ENCODE measurements around the gene SLBP.

Gene SLBP

DNA sequence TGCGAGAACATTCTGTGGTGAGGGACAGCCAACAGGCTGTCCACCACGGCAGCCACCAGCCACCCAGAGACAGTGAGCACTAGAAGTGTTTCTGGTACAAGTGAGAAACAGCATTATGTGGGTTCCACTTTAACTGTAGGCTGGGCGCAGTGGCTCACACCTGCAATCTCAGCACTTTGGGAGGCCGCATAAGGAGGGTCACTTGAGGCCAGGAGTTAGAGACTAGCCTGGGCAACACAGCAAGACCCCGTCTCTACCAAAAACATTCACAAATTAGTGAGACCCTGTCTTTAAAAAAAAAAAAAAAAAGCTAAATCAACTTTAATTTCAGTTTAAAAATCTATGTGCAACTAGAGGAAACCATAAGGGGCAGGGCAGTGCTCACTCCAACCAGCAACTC, 48.6 kb downstream of the SLBP start:
- Histone ChIP-seq H3K4me1 (ENCODE audit: control insufficient read depth, insufficient read depth, low read length) (no peaks in the 10 kb centered on the region), H3K9me3 (ENCODE audit: control insufficient read depth, insufficient read depth, low read length) (no peaks in the 10 kb centered on the region), H3K4me3 (ENCODE audit: low read depth, low read length) (no peak overlapping the region), H3K36me3 (ENCODE audit: control insufficient read depth, insufficient read depth, low read length) (no peaks in the 10 kb centered on the region), H3K27me3 (ENCODE audit: control insufficient read depth, insufficient read depth, low read length) (no peaks in the 10 kb centered on the region), H3K9ac (ENCODE audit: low read depth, low read length) (no peak overlapping the region)

DNA sequence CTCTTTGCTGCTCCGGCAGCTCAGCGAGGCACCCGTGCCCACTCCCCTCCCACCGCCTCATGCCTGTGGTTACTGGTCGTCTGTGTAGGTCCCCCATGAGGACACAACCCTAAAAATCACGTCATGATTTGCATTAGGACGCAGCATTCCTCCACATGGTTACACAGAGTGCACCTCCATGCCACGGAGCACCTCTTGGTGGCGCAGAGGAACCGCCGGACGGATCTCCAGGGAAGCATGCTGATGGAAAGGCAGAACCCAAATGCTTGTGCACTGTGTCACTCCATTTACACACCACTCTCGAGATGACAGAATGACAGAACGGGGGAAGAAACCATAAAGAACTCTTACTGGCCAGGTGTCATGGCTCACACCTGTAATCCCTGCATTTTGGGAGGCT, 50.4 kb downstream of the SLBP start:
- Histone ChIP-seq H3K4me1 (ENCODE audit: control insufficient read depth, insufficient read depth, low read length) (no peaks in the 10 kb centered on the region), H3K9ac (ENCODE audit: low read depth, low read length) (no peak overlapping the region), H3K27me3 (ENCODE audit: control insufficient read depth, insufficient read depth, low read length) (no peaks in the 10 kb centered on the region), H3K4me3 (ENCODE audit: low read depth, low read length) (no peak overlapping the region), H3K36me3 (ENCODE audit: control insufficient read depth, insufficient read depth, low read length) (no peaks in the 10 kb centered on the region), H3K9me3 (ENCODE audit: control insufficient read depth, insufficient read depth, low read length) (no peaks in the 10 kb centered on the region)

DNA sequence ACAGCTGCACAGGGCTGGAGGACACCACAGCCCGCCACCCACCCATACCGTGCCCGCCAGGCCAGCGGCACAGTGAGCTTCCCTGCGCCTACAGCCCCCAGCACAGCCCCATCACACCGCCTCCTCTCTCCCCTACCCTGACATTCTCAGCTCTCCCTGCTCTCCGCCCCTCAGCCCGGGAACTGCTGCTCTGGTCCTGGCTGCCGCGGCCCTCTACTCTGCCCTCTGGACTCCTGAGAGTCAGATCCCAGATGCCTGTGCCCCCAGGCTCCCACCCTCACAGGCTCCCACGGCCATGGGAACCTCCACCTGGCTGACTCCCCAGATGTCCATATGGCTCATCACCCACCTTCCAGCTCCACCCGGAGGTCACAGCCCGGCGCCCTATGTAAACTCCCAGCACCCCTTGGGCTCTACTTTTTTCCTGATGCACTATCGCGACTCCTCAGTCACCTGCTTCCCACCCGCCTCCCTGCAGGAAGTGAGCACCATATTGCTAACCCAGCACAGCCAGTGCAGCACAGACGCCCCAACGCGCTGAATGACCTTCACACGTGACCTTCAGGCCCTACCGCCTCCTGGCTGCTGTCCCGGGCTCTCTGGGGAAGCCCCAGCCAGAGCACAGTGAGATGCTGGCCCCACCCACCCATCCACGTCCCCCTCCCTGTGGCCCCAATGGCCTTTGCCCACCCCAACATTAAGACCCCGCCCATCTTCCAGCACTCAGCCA, 51.0 kb downstream of the SLBP start:
- Histone ChIP-seq H3K9me3 (ENCODE audit: control insufficient read depth, insufficient read depth, low read length) (no peaks in the 10 kb centered on the region), H3K4me3 (ENCODE audit: low read depth, low read length) (no peak overlapping the region), H3K4me1 (ENCODE audit: control insufficient read depth, insufficient read depth, low read length) (no peaks in the 10 kb centered on the region), H3K9ac (ENCODE audit: low read depth, low read length) (no peak overlapping the region), H3K27me3 (ENCODE audit: control insufficient read depth, insufficient read depth, low read length) (no peaks in the 10 kb centered on the region), H3K36me3 (ENCODE audit: control insufficient read depth, insufficient read depth, low read length) (no peaks in the 10 kb centered on the region)

DNA sequence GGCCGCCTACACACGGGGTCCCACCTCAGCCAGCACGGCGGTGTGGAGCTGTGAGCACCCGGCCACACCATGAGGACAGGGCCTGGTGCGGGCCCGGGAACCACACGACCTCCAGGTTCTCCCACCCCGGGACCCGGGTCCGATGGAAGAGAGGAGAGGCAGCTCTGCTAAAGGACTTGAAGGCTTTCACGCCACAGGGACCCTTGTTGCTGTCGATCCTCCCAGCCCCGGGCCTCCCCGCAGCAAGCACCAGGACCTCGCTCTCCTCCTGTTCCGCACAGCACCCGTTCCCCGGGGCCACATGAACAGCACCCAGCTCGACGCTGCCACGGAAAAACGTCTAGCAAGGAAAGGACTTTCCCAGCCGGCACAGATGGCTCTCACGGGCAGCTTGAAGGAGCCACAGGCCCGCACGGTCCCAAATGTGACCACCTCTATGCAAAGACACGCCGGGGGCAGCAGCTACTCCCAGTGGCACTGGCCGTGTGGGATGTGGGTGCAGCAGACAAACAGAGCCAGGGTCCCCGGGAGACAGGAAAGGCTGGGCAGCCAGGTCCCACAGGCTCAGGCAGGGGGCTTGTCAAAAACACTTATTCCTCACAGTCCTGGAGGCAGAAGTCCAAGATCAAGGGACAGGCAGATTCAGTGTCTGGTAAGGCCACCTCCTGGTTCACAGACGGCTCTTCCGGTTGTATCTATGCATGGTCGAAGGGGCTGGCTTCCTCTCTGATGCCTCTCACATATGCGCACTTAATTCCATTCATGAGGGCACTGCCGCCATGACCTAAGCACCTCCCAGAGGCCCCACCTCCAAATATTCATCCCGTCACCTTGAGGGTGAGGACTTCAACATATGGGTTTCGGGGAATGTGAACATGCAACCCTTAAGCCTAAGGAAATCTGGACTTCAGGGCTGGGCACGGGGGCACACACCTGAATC, 52.7 kb downstream of the SLBP start:
- Histone ChIP-seq H3K9me3 (ENCODE audit: control insufficient read depth, insufficient read depth, low read length) (no peaks in the 10 kb centered on the region), H3K27me3 (ENCODE audit: control insufficient read depth, insufficient read depth, low read length) (no peaks in the 10 kb centered on the region), H3K9ac (ENCODE audit: low read depth, low read length) (no peak overlapping the region), H3K4me1 (ENCODE audit: control insufficient read depth, insufficient read depth, low read length) (no peaks in the 10 kb centered on the region), H3K4me3 (ENCODE audit: low read depth, low read length) (no peak overlapping the region), H3K36me3 (ENCODE audit: control insufficient read depth, insufficient read depth, low read length) (no peaks in the 10 kb centered on the region)

DNA sequence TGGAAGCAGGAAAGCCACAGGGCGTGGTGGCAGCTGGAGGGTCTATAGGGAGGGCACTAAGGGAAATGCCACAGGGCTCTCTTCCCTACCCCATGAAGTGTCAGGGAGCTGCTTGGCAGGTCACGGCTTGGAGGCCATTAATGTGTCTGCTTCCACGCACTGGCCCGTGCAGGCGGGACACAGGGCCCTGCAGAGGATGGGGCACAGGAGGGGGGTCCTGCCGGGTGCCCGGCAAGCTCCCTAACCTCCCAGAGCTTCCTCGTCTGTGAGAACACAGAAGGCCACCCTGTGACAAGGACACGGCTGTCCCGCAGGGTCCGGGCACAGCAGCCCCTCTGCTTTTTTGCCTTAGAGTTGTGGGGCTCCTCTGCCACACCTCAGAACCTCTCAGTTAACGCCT, 53.5 kb downstream of the SLBP start:
- Histone ChIP-seq H3K36me3 (ENCODE audit: control insufficient read depth, insufficient read depth, low read length) (no peaks in the 10 kb centered on the region), H3K9ac (ENCODE audit: low read depth, low read length) (no peak overlapping the region), H3K4me3 (ENCODE audit: low read depth, low read length) (no peak overlapping the region), H3K27me3 (ENCODE audit: control insufficient read depth, insufficient read depth, low read length) (no peaks in the 10 kb centered on the region), H3K4me1 (ENCODE audit: control insufficient read depth, insufficient read depth, low read length) (no peaks in the 10 kb centered on the region), H3K9me3 (ENCODE audit: control insufficient read depth, insufficient read depth, low read length) (no peaks in the 10 kb centered on the region)

DNA sequence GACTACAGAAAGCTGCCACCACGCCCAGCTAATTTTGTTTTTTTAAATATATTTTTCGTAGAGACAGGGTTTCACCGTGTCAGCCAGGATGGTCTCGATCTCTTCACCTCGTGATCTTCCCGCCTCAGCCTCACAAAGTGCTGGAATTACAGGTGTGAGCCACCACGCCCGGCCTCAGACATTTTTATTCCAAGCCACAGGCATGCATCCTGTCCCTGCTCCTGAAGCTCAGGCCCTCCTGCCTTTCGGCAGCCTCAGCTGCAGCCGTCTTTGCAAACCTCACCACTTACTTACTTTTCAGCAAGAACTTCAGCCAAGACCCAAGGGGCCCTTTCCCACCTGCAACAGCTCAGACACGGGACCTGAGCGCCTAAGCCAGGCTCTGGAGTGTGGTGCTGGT, 54.0 kb downstream of the SLBP start:
- H3K9ac ChIP-seq (ENCODE audit: low read depth, low read length) = no peak overlapping the region

DNA sequence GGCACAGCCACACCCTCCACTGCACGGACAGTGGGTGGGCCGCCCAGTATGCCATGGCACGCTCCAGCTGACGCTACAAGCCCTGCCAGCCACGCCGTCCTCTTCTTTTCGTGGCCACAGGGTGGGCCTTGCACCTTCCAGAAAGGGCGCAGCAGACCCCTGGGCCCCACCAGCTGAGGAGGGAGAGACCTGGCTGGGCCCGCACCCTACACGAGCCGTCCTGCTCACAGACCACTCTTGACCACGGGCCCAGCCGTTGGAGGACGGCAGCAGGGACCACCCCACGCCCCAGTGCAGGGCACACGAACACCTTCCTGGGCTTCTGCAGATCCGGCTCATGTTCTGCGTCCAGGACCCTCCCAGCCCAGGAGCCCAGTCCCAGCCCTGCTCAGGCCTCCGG, 55.1 kb downstream of the SLBP start:
- Histone ChIP-seq H3K4me3 (ENCODE audit: low read depth, low read length) (no peak overlapping the region), H3K9ac (ENCODE audit: low read depth, low read length) (no peak overlapping the region), H3K9me3 (ENCODE audit: control insufficient read depth, insufficient read depth, low read length) (no peaks in the 10 kb centered on the region), H3K4me1 (ENCODE audit: control insufficient read depth, insufficient read depth, low read length) (no peaks in the 10 kb centered on the region), H3K36me3 (ENCODE audit: control insufficient read depth, insufficient read depth, low read length) (no peaks in the 10 kb centered on the region), H3K27me3 (ENCODE audit: control insufficient read depth, insufficient read depth, low read length) (no peaks in the 10 kb centered on the region)

More for the DNA sequence above, 54.0 kb downstream of the SLBP start:
- no peaks in the 10 kb centered on the region for H3K9me3 ChIP-seq (ENCODE audit: control insufficient read depth, insufficient read depth, low read length)
- H3K27me3 ChIP-seq (ENCODE audit: control insufficient read depth, insufficient read depth, low read length) = no peaks in the 10 kb centered on the region
- H3K36me3 ChIP-seq (ENCODE audit: control insufficient read depth, insufficient read depth, low read length) = no peaks in the 10 kb centered on the region
- H3K4me1 ChIP-seq (ENCODE audit: control insufficient read depth, insufficient read depth, low read length) = no peaks in the 10 kb centered on the region
- no peak overlapping the region for H3K4me3 ChIP-seq (ENCODE audit: low read depth, low read length)

DNA sequence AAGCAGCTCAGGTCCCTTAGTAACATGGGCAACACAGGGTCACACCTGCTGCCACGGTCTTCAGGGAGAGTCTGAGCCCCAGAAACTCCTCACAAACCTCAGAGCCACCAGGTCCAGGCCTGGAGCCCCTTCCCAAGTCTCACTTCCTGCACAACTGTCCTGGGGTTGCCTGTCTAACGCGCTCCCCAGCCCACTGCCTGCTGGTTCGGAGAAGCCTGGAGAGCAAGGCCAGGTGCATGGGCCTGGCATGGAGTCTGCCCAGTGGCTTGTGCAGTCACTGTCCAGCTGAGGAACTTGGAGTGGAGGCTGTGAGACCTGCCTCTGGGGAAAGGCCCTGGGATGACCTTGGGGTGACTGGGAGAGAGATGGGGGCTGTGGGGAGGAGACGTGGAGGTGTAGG, 56.0 kb downstream of the SLBP start:
- Histone ChIP-seq H3K4me3 (ENCODE audit: low read depth, low read length) (no peak overlapping the region), H3K9ac (ENCODE audit: low read depth, low read length) (no peak overlapping the region), H3K9me3 (ENCODE audit: control insufficient read depth, insufficient read depth, low read length) (no peaks in the 10 kb centered on the region), H3K4me1 (ENCODE audit: control insufficient read depth, insufficient read depth, low read length) (no peaks in the 10 kb centered on the region), H3K27me3 (ENCODE audit: control insufficient read depth, insufficient read depth, low read length) (no peaks in the 10 kb centered on the region), H3K36me3 (ENCODE audit: control insufficient read depth, insufficient read depth, low read length) (no peaks in the 10 kb centered on the region)

DNA sequence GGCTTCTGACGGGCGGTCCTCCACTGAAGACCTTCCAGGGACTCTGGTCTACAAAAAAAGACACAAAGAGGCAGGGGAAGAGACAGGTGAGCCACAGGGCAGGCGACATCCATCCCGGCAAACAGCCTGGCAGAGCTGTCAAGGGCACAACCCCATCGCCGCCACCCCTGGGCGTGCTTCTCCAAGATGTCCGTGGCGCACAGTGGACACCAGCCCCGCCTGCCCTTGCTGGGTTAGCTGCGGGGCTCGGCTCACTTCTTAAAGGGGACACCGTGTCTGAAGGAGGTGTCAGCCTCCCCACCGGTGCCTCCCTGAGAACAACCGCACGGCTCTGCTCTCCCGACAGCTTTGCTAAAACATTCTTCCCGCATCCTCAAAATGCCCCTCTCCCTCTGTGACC, 56.4 kb downstream of the SLBP start:
- Histone ChIP-seq H3K9ac (ENCODE audit: low read depth, low read length) (no peak overlapping the region), H3K9me3 (ENCODE audit: control insufficient read depth, insufficient read depth, low read length) (no peaks in the 10 kb centered on the region), H3K27me3 (ENCODE audit: control insufficient read depth, insufficient read depth, low read length) (no peaks in the 10 kb centered on the region), H3K36me3 (ENCODE audit: control insufficient read depth, insufficient read depth, low read length) (no peaks in the 10 kb centered on the region), H3K4me3 (ENCODE audit: low read depth, low read length) (no peak overlapping the region), H3K4me1 (ENCODE audit: control insufficient read depth, insufficient read depth, low read length) (no peaks in the 10 kb centered on the region)

DNA sequence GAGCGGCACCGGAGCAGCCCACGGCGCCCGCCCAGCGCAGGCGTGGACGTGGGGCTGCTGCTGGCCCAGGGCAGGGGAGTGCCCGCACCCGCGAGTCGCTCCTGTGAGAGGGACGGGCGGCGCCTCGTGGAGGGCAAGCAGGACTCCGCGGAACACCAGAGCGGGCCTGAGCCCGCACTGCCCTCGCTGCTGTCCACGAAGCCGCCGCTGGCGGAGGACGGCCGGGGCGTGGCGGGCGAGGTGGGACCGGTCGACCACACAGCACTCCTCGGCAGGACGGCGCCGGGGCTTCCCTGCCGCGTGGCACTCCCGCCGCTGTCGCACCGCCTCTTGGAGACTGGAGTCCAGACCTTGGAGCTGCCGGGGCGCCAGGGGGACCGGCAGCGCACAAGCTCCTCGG, 57.0 kb downstream of the SLBP start:
- no peak overlapping the region for H3K4me3 ChIP-seq (ENCODE audit: low read depth, low read length)
- no peaks in the 10 kb centered on the region for H3K4me1 ChIP-seq (ENCODE audit: control insufficient read depth, insufficient read depth, low read length)
- H3K9me3 ChIP-seq (ENCODE audit: control insufficient read depth, insufficient read depth, low read length) = no peaks in the 10 kb centered on the region
- no peaks in the 10 kb centered on the region for H3K36me3 ChIP-seq (ENCODE audit: control insufficient read depth, insufficient read depth, low read length)
- no peaks in the 10 kb centered on the region for H3K27me3 ChIP-seq (ENCODE audit: control insufficient read depth, insufficient read depth, low read length)
- no peak overlapping the region for H3K9ac ChIP-seq (ENCODE audit: low read depth, low read length)

DNA sequence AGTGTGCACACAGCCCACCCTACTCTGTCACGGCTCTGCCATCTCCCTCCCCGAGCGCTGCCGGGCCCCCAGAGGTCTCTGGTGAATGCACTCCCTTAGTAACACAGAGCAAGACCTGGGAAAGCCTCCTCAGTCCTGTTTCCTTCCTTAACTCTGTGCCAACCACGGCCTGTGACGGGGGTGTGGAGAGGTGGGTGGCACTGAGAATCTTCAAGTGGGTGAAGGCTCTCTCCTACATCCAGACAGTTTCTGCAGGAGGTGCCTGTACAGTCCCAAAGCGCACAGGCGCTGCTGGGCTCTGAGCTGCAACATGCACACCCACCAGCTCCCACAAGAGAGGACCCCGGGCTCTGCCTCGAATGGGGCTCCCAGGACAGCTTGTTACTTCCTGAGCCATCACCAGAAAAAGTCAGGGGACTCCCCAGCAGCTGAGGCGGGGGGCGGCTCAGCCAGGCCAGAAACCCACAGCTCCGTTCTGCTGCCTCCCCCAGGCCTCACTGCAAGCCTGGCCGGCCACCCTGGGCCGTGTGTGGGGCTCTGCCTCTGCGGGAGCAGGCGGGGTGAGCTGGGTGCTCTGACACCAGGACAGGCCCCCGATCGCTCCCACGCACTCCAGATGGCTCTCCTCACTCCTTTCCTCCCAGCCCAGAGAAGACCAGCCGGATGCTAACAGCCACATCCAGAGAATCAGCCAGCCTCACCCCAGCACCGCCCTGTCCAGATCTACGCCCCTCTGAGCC, 57.7 kb downstream of the SLBP start:
- no peaks in the 10 kb centered on the region for H3K36me3 ChIP-seq (ENCODE audit: control insufficient read depth, insufficient read depth, low read length)
- no peaks in the 10 kb centered on the region for H3K9me3 ChIP-seq (ENCODE audit: control insufficient read depth, insufficient read depth, low read length)
- no peaks in the 10 kb centered on the region for H3K27me3 ChIP-seq (ENCODE audit: control insufficient read depth, insufficient read depth, low read length)
- no peak overlapping the region for H3K4me3 ChIP-seq (ENCODE audit: low read depth, low read length)
- no peaks in the 10 kb centered on the region for H3K4me1 ChIP-seq (ENCODE audit: control insufficient read depth, insufficient read depth, low read length)
- no peak overlapping the region for H3K9ac ChIP-seq (ENCODE audit: low read depth, low read length)

Data from iPS-15b (cell line).